ENCODE measurements around the gene HUNK.

The HUNK gene

DNA sequence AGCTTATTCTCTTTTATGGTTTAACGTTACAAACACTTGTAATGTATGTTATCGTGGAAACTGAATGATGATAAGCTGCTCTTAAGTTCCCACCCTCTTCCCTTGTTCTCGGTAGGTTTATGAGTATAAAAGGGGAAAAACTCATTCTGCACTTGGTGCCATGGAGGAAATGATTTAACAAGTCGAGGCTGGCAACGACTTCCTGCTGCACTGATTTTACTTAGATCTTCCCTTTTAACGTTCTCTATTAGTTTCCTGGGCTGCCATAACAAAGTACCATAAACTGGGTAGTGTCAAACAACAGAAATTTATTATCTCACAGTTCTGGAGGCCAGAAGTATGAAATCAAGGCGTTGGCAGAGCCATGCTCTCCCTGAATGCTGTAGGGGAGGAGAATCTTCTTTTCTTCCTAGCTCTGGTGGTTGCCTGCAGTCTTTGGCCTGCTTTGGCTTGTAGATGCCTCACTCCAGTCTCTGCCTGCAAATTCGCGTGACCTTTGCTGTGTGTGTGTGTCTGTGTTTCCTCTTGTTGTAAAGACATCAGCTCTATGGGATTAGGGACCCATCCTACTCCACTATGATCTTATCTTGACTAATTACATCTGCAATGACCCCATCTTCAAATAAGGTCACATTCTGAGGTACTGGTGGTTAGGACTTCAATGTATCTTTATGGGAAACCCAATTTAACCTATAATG is 26.3 kb downstream of the HUNK start:
- no peak for DNase-seq

DNA sequence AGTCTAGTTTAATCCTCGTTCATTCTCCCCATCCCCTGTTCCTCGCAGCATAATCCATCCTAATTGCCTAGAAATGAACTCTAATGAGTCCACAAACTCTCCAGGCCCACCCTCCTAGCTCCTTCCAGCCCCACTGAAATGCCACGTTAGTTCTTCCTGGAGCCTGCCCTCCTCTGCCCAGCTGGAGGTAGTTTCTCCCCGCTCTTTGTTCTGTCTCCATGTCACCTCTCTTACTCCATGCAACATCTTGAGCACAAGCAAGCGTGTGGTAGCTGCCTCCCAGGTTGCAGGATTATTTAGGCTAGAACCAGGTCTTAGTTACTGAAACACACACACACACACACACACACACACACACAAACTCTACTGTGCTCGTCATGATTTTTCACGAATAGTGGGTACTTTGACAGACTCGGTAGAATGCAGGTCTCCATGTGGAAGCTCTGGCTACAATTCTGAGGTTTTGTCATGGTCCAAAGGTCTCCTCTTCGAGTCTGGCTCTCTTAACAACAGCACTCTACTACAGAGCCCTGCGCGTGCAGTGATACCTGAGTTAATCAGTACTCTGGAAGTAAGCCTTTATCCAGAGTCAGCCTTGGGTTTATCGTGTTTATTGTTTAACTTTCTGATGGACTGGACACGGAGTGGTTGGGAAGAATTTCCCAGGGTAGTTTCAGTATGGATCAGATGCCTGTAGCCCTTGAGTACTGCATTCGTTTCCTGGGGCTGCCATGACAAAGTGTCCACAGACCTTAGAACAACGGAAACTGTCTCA is 27.5 kb downstream of the HUNK start:
- no peak for DNase-seq

DNA sequence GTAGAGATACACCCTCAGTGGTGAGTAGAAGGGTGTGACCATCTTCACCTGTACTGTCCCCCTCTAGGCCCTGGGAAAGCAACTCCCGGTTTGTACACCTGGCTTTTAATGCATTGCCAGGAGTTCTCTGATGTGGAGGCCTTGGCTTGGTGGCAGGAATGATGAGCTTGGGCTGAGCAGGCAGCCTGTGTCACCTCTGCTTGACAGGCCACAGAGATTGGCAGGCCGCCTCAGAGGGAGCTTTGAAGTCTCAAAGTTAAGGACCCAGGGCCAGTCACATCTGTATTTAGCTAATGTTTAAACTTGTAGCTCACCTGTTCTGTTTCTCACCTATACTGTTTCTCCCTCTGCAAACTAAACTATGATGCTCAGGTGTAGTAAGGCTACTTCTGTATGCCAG is 28.5 kb downstream of the HUNK start:
- DNase-seq, result no peak

DNA sequence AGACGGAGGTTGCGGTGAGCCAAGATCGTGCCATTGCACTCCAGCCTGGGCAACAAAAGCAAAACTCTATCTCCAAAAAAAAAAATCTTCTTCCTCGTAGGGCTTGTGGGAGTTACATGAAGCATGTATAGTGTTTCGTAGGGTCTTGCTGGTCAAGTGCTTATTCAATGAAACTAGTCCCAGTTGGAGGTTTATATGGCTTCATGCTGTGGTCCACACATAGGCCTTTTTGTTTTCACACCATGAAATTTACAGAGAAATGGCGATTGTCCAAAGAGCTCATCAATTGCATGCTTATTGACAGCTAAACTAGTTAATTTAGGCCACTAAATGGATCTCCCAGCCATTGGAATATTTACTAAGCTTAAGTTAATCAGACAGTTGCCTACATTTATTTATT is 29.6 kb downstream of the HUNK start:
- no peak for DNase-seq

DNA sequence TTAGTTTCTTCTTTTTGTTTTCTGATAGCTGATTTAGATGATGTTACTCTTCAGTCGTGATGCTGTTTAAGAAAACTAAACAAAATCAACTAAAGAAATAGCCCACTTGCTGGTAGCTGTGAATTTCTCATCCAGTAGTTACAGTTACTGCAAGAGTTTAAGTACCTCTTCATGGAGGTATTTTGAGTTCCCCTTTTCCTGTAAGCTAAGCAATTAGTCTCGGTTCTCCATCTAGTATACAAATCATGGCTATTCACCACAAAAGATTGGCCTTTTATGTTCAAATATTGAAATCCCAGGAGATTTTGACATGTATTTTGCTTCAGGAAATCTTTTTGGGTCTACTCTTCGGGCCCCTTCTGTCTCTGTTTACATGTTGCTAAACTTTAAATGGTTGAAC is 31.1 kb downstream of the HUNK start:
- no peak for DNase-seq

DNA sequence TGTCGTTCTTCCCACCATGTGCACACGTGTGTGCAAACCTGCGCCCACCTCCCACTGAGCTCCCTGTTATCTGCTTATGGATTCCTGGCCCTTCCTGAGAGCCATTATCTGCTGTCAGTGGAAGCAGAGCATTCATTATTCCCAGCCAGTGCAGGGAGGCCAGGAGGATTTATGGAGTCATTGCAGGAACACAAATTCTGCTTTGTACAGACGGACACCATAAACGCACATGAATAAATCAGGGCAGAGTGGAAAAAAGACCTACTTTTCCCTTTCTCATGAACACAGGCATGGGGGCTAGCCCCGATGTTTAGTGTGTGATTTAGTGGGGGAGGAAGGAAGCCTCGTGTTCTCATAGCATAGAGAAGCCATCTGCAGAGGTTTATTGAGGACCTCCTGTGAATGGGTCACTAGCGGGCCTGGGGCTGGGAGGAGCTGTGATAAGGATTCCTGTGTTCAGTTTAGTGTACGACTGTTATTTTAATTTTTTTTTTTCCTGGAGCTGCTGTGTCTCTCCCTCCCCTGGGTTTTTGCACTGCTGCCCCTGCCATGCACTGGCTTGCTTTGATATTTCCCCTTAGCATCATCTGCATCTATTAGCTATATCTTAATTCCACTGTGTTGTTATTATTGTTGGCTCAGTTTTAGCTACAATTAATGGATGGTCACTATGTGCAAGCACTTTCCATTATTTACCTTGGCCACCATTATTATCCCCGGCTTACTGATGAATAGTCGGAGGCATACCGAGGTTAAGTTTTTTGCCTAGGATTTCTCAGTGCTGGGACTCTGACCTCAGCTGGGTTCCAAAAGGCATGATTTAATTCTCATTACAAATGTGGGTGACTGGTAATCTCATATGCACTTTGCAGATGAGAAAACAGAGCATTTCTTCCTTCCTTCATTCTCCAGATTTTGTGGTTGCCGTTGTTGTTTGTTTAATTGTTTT is 33.0 kb downstream of the HUNK start:
- no peak for DNase-seq

- DNase-seq, result no peak
Observed at GRCh38 chr21:31908106-31909031, 35.5 kb downstream of the HUNK start.

GRCh38 chr21:31909153-31910073 is 36.6 kb downstream of the HUNK start:
- no peak for DNase-seq

GRCh38 chr21:31910074-31910470 is 37.3 kb downstream of the HUNK start:
- no peak for DNase-seq

GRCh38 chr21:31911138-31911907 is 38.5 kb downstream of the HUNK start:
- no peak for DNase-seq

GRCh38 chr21:31912501-31912900 is 39.7 kb downstream of the HUNK start:
- DNase-seq, result no peak

DNA sequence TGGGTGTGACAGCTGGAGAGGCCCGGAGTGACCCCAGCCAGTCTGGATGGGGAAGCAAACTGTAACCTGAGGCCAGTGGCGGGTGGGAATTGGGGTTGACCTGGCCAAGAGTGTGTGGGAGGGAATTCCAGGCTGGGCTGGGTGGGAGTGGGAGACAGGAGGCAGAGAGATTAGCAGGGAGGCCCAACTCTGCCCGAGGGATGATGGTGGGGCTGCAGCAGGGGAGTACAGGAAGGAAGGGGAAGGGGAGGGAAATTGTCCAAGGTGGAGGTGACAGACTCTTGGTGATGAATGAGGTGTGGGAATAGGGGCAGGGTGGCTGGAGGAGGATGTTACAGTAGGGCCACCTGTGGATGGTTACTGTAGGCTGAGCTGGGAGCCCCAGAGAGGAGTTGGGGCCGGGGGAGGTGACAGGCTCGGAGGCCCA is 40.4 kb downstream of the HUNK start:
- DNase-seq, result no peak

GRCh38 chr21:31914472-31914871 is 41.7 kb downstream of the HUNK start:
- DNase-seq, result no peak

DNA sequence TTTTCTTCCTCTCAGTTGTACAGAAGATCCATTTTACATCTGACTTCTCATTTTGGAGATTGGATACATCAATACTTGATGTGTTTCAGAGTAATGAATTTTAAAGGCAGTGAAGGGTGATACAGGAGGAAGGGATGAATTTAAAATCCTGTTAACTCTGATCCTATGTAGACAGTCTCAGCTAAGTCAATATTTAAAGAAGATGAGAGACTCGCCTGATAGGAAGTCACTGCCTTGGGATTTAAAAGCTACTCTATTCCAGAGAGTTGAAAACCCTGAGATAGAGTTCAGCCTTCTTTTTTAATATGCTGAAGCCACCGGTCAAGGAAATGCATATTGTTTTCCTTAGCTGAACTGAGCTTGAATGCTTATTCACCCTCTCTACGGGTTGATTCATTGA is 42.7 kb downstream of the HUNK start:
- no peak for DNase-seq

GRCh38 chr21:31917108-31917507 is 44.3 kb downstream of the HUNK start:
- no peak for DNase-seq

DNA sequence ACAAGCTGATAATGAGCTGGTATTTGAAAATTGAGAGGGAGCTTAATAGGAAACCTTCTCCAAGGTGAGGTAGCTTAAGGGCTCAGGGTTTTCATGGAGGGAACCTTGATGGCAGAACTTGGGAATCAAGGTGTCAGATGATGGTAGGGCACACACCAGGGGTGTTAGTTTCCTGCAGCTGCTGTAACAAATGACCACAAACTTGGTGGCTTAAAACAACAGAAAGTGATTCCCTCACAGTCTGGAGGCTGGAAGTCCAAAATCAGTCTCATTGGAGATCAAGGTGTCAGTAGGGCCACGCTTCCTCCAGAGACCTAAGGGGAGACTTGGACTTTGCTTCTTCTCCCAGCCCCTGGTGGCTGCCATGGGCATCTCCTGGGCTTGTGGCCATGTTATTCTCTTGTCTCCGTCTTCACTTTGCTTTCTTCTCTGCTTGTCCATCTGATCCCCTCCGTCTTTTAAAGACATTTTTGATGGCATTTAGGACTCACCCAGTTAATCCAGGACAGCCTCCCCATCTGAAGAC is 45.5 kb downstream of the HUNK start:
- no peak for DNase-seq

GRCh38 chr21:31920275-31920674 is 47.5 kb downstream of the HUNK start:
- DNase-seq, result no peak

DNA sequence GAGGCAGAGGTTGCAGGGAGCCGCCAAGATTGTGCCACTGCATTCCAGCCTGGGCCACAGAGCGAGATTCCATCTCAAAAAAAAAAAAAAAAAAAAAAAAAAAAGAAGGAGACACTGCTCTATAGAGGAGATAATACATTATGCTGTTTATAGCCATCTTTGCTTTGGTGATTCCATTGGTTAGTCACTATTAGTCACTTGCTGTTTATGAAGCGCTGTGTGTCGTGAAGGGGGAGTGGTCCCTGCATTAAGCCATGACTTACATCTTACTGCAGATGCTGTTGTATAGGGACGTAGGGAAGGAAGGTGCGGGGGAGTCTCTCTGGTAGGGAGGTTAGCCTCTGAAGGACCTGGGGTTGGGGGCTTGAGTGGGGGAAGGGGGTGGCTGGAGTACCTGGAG is 48.3 kb downstream of the HUNK start:
- DNase-seq, result no peak

- no peak for DNase-seq
Observed at GRCh38 chr21:31922881-31923280, 50.1 kb downstream of the HUNK start.

GRCh38 chr21:31923756-31924155 is 50.9 kb downstream of the HUNK start:
- DNase-seq, result no peak
